GM12864 (cell line): Measurements from ENCODE around the gene MAJIN.

Source experiments
- DNase-seq: peaks from one replicate; pipeline ENCODE4 v3.0.0-alpha.2; 2011; ENCODE audit warnings: low read depth
- H3K4me3 ChIP-seq: 2 replicates; pipeline ENCODE4 v1.5.1; 2011; ENCODE audit warnings: mild to moderate bottlenecking, low read depth, low read length, control low read depth
- TF ChIP-seq, protein P1 (sequence below): IDR thresholded peaks from 2 replicates; pipeline ENCODE4 v1.5.1; 2011; ENCODE audit warnings: low read depth, mild to moderate bottlenecking, moderate library complexity, low read length, control low read depth, inconsistent platforms; ENCODE audit errors: missing control alignments

Gene MAJIN

DNA sequence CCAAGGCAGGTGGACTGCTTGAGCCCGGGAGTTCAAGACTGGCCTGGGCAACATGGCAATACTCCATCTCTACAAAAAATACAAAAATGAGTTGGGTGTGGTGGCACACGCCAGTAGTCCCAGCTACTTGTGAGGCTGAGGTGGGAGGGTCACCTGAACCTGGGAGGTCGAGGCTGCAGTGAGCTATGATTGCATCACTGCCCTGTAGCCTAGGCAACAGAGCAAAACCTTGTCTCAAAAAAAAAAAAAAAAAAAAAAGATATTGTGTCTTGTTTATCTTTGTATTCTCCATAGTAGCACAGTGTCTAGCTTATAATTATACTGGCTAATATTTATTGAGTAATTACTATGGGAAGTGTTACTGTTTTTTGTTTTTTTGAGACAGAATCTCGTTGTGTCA lies 20.4 kb downstream of the MAJIN start:
- TF ChIP-seq, protein P1, sequence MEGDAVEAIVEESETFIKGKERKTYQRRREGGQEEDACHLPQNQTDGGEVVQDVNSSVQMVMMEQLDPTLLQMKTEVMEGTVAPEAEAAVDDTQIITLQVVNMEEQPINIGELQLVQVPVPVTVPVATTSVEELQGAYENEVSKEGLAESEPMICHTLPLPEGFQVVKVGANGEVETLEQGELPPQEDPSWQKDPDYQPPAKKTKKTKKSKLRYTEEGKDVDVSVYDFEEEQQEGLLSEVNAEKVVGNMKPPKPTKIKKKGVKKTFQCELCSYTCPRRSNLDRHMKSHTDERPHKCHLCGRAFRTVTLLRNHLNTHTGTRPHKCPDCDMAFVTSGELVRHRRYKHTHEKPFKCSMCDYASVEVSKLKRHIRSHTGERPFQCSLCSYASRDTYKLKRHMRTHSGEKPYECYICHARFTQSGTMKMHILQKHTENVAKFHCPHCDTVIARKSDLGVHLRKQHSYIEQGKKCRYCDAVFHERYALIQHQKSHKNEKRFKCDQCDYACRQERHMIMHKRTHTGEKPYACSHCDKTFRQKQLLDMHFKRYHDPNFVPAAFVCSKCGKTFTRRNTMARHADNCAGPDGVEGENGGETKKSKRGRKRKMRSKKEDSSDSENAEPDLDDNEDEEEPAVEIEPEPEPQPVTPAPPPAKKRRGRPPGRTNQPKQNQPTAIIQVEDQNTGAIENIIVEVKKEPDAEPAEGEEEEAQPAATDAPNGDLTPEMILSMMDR, result no peak
- DNase-seq, result no peak
- H3K4me3 ChIP-seq, result no peak overlapping the region

DNA sequence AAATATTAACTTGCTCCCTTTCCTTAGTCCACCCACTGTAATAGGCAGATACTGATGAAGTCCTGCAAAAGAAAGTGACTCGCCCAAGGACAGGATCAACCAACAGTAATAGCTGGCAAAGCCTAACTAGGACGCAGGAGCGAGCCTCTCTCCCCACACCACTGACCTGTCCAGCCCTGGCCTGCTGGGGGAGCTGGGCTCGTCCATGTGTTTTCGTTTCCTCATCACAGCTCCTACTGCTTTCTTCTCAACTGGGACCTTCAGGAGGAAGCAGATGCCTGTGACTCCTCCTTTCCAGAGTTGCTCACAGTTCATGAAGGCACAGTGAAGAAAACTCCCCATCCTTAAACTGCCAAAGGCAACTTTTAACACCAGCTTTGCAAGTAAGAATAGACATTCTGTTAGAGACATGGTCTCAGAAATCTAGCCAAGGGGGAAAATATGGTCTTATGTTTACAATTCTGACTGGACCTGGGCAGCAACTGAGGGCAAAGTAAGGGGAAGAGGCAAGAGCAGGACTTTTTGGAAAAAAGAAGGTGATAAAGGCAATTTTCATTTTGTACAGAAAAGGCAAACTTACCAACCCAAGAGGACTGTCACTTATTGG lies 24.6 kb downstream of the MAJIN start:
- H3K4me3 ChIP-seq, result no peak overlapping the region
- TF ChIP-seq, protein P1, result no peak
- DNase-seq, result no peak

DNA sequence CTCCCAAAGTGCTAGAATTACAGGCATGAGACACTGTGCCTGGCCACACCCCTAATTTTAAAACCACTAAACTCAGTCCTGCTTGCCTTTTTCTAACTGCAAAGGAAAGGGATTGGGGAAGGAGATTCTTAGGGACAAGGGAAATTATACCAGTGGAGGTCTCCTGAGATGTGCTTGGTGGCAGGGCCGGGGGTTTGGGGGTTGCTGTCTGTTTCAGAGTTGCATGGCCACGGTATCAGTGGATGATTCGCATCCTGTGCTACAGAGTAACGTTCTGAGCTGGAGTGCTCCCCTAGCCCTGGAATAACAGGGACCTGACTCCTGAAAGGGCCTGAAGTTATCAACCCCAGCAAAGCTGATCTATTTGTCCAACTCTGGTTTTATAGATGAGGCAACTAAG lies 35.4 kb downstream of the MAJIN start:
- TF ChIP-seq, protein P1, result no peak
- H3K4me3 ChIP-seq, result no peak overlapping the region

DNA sequence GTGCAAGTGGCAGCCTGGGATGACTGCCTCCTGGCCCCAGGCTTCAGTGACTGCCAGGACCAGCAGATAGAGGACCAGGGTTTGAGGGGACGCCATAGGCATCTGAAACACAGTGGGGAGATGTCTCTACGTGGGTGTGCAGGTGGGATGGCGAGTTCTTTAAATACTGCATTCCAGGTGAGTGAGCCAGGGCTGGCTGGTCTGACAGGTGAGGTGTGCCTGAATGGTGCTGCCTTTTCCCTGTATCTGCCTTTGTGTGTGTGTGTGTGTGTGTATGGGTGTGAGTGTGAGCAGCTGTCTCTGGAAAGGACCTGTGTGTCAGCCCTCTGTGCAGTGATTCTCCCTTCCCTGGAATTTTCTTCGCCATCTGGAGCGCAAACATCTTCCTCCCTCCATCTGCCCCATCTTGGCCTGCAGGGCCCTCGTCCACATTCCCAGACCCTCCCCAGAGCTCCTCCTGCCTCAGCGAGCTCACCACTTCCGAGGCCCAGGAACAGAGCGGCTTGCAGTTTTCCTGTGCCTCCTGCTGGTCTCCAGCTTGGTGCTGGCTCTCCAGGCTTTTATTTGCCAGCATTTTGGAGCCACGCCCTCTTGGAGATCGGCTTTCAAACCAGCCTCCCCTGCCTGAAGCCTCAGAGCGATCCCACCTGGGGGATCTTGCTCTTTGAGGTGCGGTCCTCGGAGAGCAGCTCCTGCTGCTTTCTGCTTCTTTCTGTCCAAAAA lies 36.4 kb downstream of the MAJIN start, which contains the start of gene GPHA2:
Gene GPHA2 (minus strand): TSS at position 535 of the 723 bp plus-strand sequence. CDS start 433 bp downstream, at position 102.
- H3K4me3 ChIP-seq, result no peak within 1 kb of the TSS
- DNase-seq, result no peak
- TF ChIP-seq, protein P1, result no peak

More for the DNA sequence above, 35.4 kb downstream of the MAJIN start:
- no peak for DNase-seq

DNA sequence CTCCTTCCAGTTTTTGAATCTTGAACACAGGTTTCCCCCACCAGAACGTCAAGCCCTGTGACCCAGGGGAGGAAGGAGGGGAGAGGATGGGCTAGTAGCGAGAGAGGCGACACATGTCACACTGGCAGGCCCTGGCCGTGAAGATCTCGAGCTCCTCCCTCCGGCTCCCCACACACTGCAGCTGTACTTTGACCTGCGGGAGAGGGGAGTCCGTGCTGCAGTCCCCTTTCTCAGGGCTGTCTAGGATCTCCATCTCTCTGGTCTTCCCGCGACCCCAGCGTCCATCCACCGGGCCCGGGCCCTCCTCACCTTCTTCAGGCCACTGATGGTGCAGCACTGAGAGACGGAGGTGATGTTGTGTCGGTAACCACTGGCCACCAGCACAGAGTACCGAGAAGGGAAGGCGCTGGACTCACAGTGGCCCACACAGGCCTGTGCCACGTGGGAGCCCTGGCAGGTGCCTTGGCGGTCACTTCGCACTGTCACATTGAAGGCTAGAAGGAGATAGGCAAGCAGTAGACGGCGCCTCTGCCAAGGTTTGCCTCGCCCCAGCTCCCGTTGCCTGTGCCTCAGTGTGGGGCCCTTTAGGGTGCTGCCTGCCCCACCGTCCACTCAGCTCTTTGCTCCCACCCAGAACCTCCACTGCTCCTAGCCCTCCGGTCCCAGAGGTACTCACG lies 37.1 kb downstream of the MAJIN start:
- TF ChIP-seq, protein P1, result no peak
- no peak overlapping the region for H3K4me3 ChIP-seq
- DNase-seq, result no peak

DNA sequence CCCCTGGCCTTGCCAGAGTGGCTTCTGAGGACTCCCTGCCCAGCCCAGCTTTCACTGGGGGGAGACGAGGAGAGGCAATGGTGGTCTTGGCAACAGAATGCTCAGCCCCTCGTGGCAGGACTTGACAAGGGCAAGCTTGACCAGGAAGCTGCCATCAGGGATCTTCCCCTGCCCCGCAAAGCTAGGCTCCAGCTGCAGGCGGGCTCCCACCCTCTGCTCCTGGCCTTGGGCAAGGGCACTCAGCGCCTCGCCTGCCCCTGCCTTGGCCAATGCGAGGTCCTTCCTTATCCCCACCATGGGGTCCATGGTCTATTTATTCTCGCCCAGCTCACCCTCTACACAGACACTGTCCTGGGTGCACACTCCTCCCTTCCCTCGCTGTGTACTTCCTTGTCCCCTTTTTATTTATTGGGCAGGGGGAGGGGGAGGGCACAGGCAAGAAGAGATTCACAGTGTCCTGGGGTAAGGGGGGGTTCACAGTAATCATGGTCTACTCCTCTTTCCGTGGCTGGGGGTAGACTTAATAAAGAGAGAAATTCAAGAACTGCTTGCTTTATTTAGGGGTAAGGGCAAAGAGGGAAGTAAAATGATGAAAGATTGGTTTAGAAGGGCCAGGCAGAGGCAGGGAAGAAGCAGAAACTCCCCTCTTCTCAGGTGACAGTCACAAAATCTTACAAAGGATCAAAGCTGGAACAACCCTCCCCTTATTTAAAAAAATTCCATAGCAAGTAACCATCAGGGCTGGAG lies 37.8 kb downstream of the MAJIN start:
- TF ChIP-seq, protein P1, result no peak

More for the DNA sequence above, 37.8 kb downstream of the MAJIN start:
- no peak for DNase-seq
- no peak overlapping the region for H3K4me3 ChIP-seq
